Activated CD4-positive, alpha-beta T cell treated with anti-CD3 and anti-CD28 coated beads for 36 hours (primary cell): ENCODE data around the gene TNFAIP8. TPM values are rescaled to one million over a fixed set of nuclear protein-coding genes. Genes with fewer than 3 reads are reported as not detected.

ENCODE experiments used
- total RNA-seq, 2 experiments: library from RNA; stranded (reverse); gene quantifications; one replicate each; pipeline ENCODE4 v1.2.3, GENCODE V29; 2021

The TNFAIP8 gene
- total RNA-seq, 2 experiments from 2014 or later, result 166 to 171 TPM

Other genes with a start within 250 kb of the TNFAIP8 start
- 100 to 1,000 TPM in 1 of 2 experiments, 10 to 100 TPM in 1; 92.3 to 113 TPM for gene HSD17B4, start 96.5 kb downstream of the TNFAIP8 start, total RNA-seq